SKM-1 treated with dmso at 0.1 percent for 144 hours (cell line): Measurements from ENCODE around the gene CLSTN2.
A peak's percentile ranks its signal among the peaks of the same experiment; 100 is the strongest.

ENCODE experiments used
- DNase-seq: peaks from one replicate; lab custom pipeline; 2025; ENCODE audit not compliant: unreplicated experiment; lab: John Stamatoyannopoulos, UW

Gene CLSTN2

GRCh38 chr3:140442621-140443020, 507.6 kb downstream of the CLSTN2 start:
- no peak for DNase-seq

GRCh38 chr3:140443073-140443472, 508.1 kb downstream of the CLSTN2 start:
- no peak for DNase-seq

GRCh38 chr3:140443806-140444205, 508.8 kb downstream of the CLSTN2 start:
- no peak for DNase-seq

GRCh38 chr3:140446734-140447133, 511.7 kb downstream of the CLSTN2 start:
- no peak for DNase-seq

- DNase-seq = no peak
These were observed 512.2 kb downstream of the CLSTN2 start for GRCh38 chr3:140447136-140447535.

GRCh38 chr3:140448001-140448400, 513.0 kb downstream of the CLSTN2 start:
- no peak for DNase-seq

- DNase-seq = no peak
These were observed 514.6 kb downstream of the CLSTN2 start for GRCh38 chr3:140449413-140450256.

GRCh38 chr3:140453750-140454149, 518.8 kb downstream of the CLSTN2 start:
- DNase-seq = no peak

GRCh38 chr3:140455521-140456214, 520.7 kb downstream of the CLSTN2 start:
- no peak for DNase-seq

- DNase-seq = no peak
These were observed 522.0 kb downstream of the CLSTN2 start for GRCh38 chr3:140456974-140457373.

GRCh38 chr3:140459462-140459861, 524.5 kb downstream of the CLSTN2 start:
- DNase-seq = no peak

GRCh38 chr3:140461250-140461649, 526.3 kb downstream of the CLSTN2 start:
- no peak for DNase-seq

GRCh38 chr3:140463355-140463754, 528.4 kb downstream of the CLSTN2 start:
- DNase-seq = no peak

- no peak for DNase-seq
These were observed 531.0 kb downstream of the CLSTN2 start for GRCh38 chr3:140465988-140466387.

GRCh38 chr3:140466535-140466934, 531.5 kb downstream of the CLSTN2 start:
- DNase-seq = no peak

GRCh38 chr3:140467104-140467577, 532.2 kb downstream of the CLSTN2 start:
- no peak for DNase-seq

- no peak for DNase-seq
These were observed 532.9 kb downstream of the CLSTN2 start for GRCh38 chr3:140467796-140468315.

GRCh38 chr3:140468407-140468806, 533.4 kb downstream of the CLSTN2 start:
- DNase-seq = peak; percentile 40

GRCh38 chr3:140469491-140469890, 534.5 kb downstream of the CLSTN2 start:
- DNase-seq = no peak

GRCh38 chr3:140470211-140470610, 535.2 kb downstream of the CLSTN2 start:
- no peak for DNase-seq

GRCh38 chr3:140470962-140471361, 536.0 kb downstream of the CLSTN2 start:
- no peak for DNase-seq
